ENCODE data around the gene CMTM3. TPM values are rescaled to one million over a fixed set of nuclear protein-coding genes. Genes with fewer than 3 reads are reported as not detected.

CMTM3 gene
- total RNA-seq, 1 experiment from 2014 or later, result 39.2 TPM

DNA sequence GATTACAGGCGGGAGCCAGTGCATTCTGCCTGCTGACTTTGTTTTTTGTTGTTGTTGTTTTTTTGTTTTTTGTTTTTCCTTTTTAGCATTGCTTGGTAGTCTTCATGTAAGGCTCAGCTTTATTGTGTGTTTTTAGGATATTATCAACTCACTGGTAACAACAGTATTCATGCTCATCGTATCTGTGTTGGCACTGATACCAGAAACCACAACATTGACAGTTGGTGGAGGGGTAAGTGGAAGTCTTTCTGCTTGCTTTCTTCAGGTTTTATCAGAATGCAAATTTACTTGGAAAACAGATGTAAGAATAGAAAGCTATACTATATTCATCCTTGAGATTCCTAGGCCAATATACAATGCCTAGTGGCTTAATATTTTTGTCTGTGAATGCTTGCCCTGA, 41.5 kb upstream of the CMTM3 start:
- Mint-ChIP-seq H3K9me3 (no peaks in the 10 kb centered on the region), H3K36me3 (ENCODE audit: insufficient read depth in 1 of 3, low read depth in 3 of 3) (peaks cover 3 to 23% (median 20%) of the 10 kb centered on the region in 3 experiments; a peak in 5 of 7 replicates), H3K4me3 (no peak overlapping the region), H3K4me1 (no peaks in the 10 kb centered on the region), H3K27me3 (ENCODE audit: low read depth) (no peaks in the 10 kb centered on the region), H3K27ac (no peak overlapping the region)
- Histone ChIP-seq H4K91ac (ENCODE audit: insufficient read length, low read depth, low read length) (no peak overlapping the region), H4K8ac (replicated peaks; ENCODE audit: insufficient read length, low read depth, low read length) (no peak overlapping the region), H4K20me1 (ENCODE audit: control insufficient read depth, insufficient read depth, insufficient read length) (peaks cover 3% of the 10 kb centered on the region), H3K79me1 (ENCODE audit: insufficient read depth, low read depth, low read length, poor library complexity, severe bottlenecking) (no peaks in the 10 kb centered on the region), H3K4me1 (ENCODE audit: insufficient read depth, low read length) (no peaks in the 10 kb centered on the region), H3K27ac (ENCODE audit: insufficient read length, low read depth, low read length) (no peak overlapping the region), H3K27me3 (ENCODE audit: insufficient read depth, low read length) (no peaks in the 10 kb centered on the region), H3K23ac (ENCODE audit: insufficient read length, low read depth, low read length) (no peak overlapping the region), H3K4ac (ENCODE audit: low read depth, low read length) (no peak overlapping the region), H3K9me3 (ENCODE audit: control insufficient read depth, low read depth, low read length) (no peaks in the 10 kb centered on the region), H3T11ph (ENCODE audit: low read length) (no peak overlapping the region), H3K4me2 (ENCODE audit: insufficient read depth, insufficient read length, low read length) (no peak overlapping the region), H2BK5ac (ENCODE audit: insufficient read length, low read length) (no peak overlapping the region), H3K79me2 (ENCODE audit: insufficient read depth, low read length) (no peaks in the 10 kb centered on the region), H2BK12ac (ENCODE audit: insufficient read length, low read depth, low read length) (no peak overlapping the region), H3K23me2 (ENCODE audit: insufficient read length, low read depth, low read length, poor library complexity, severe bottlenecking) (no peaks in the 10 kb centered on the region), H2BK15ac (ENCODE audit: low read depth, low read length) (no peak overlapping the region), H2AK5ac (ENCODE audit: insufficient read length, low read length) (no peak overlapping the region), H3K56ac (ENCODE audit: insufficient read length, low read depth, low read length) (no peak overlapping the region), H2BK20ac (ENCODE audit: low read depth, low read length, poor library complexity, severe bottlenecking) (no peak overlapping the region), H2BK120ac (ENCODE audit: low read depth, low read length, poor library complexity, severe bottlenecking) (no peak overlapping the region), H3K14ac (ENCODE audit: insufficient read depth, low read length) (no peak overlapping the region), H3K9ac (ENCODE audit: extremely low read depth, insufficient read length, low read length) (no peak overlapping the region), H3K18ac (ENCODE audit: insufficient read length, low read depth, low read length) (no peak overlapping the region), H2AFZ (ENCODE audit: low read length) (no peak overlapping the region), H4K5ac (ENCODE audit: insufficient read length, low read depth, low read length) (no peak overlapping the region)
- TF ChIP-seq, protein P1, sequence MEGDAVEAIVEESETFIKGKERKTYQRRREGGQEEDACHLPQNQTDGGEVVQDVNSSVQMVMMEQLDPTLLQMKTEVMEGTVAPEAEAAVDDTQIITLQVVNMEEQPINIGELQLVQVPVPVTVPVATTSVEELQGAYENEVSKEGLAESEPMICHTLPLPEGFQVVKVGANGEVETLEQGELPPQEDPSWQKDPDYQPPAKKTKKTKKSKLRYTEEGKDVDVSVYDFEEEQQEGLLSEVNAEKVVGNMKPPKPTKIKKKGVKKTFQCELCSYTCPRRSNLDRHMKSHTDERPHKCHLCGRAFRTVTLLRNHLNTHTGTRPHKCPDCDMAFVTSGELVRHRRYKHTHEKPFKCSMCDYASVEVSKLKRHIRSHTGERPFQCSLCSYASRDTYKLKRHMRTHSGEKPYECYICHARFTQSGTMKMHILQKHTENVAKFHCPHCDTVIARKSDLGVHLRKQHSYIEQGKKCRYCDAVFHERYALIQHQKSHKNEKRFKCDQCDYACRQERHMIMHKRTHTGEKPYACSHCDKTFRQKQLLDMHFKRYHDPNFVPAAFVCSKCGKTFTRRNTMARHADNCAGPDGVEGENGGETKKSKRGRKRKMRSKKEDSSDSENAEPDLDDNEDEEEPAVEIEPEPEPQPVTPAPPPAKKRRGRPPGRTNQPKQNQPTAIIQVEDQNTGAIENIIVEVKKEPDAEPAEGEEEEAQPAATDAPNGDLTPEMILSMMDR (conservative IDR thresholded peaks at IDR 0.05), result no peak
- DNase-seq, result no peak
- no CpG with 5 or more reads among the region's 2 CpGs for WGBS (ENCODE audit: extremely low coverage, insufficient read length, low lambda C conversion rate)
